ENCODE measurements around the gene TSPAN18.

DNA sequence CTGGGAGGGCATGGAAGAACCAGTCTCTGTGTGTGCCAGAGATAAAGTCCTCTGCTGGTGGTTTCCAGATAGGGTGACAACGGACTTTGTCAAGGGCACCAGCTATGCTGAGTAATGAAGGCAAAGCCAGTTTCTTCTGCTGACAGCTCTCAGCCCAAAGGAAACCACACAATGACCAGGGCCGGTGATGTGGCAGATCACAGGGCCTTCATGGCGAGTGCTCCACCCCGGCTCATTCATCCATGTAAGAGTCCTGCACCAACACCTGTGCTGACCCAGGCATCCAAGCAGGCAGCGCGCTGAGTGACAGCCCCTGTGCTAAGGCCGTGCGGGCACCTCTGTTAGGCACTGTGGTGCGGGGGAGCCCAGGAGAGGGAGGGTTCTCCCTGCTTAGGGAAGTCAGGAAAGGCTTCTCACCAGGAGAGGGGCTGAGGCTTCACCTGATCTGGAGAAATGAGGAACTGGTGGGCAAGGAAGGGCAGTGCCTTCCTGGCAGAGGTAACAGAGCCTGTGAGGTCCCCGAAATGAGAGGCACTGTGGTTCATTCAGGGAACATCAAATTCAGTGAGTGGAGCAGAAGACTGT is 190.1 kb downstream of the TSPAN18 start:
- TF ChIP-seq, protein P1, sequence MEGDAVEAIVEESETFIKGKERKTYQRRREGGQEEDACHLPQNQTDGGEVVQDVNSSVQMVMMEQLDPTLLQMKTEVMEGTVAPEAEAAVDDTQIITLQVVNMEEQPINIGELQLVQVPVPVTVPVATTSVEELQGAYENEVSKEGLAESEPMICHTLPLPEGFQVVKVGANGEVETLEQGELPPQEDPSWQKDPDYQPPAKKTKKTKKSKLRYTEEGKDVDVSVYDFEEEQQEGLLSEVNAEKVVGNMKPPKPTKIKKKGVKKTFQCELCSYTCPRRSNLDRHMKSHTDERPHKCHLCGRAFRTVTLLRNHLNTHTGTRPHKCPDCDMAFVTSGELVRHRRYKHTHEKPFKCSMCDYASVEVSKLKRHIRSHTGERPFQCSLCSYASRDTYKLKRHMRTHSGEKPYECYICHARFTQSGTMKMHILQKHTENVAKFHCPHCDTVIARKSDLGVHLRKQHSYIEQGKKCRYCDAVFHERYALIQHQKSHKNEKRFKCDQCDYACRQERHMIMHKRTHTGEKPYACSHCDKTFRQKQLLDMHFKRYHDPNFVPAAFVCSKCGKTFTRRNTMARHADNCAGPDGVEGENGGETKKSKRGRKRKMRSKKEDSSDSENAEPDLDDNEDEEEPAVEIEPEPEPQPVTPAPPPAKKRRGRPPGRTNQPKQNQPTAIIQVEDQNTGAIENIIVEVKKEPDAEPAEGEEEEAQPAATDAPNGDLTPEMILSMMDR (IDR thresholded peaks at IDR 0.05) = no peak
- TF ChIP-seq POLR2A (IDR thresholded peaks at IDR 0.05) (no peak), POLR2AphosphoS5 (IDR thresholded peaks at IDR 0.05; ENCODE audit: insufficient read depth in 1 of 2, low read depth in 1 of 2) (no peak)

All from vagina (tissue), 2 donors.